Hippocampal formation (tissue), 2 donors: Measurements from ENCODE around the gene PYGO2.

Experiments used
- DNase-seq, 2 donors: peaks; one replicate each; lab custom pipeline; 2025; lab: John Stamatoyannopoulos, UW

PYGO2 gene

GRCh38 chr1:154962795-154963330 lies 1.3 kb upstream of the PYGO2 start:
- no peak for DNase-seq

- DNase-seq, result no peak
Measured at GRCh38 chr1:154962156-154962749, 671 bp upstream of the PYGO2 start.

GRCh38 chr1:154960446-154961136 lies 991 bp downstream of the PYGO2 start:
- DNase-seq, result no peak

GRCh38 chr1:154959426-154959780 lies 2.2 kb downstream of the PYGO2 start:
- no peak for DNase-seq

GRCh38 chr1:154958681-154959425 lies 2.7 kb downstream of the PYGO2 start:
- DNase-seq, result no peak

- no peak for DNase-seq
Measured at GRCh38 chr1:154958036-154958435, 3.5 kb downstream of the PYGO2 start.

- DNase-seq, result no peak
Measured at GRCh38 chr1:154957091-154957657, 4.4 kb downstream of the PYGO2 start.

- peak; percentile 15 to 43 for DNase-seq
Measured at GRCh38 chr1:154956544-154956941, 5.0 kb downstream of the PYGO2 start.

GRCh38 chr1:154955718-154956543 lies 5.7 kb downstream of the PYGO2 start, which contains the start of gene PBXIP1:
Gene PBXIP1 (minus strand): TSS chr1:154956099. CDS start chr1:154953721, 2,378 bp downstream.
- peak; percentile 86 to 88 for DNase-seq

- peak; percentile 24 to 59 for DNase-seq
Measured at GRCh38 chr1:154955039-154955717, 6.4 kb downstream of the PYGO2 start.

GRCh38 chr1:154954541-154954940 lies 7.0 kb downstream of the PYGO2 start:
- no peak for DNase-seq

- DNase-seq, result no peak
Measured at GRCh38 chr1:154953611-154954038, 8.0 kb downstream of the PYGO2 start.

- DNase-seq, result no peak
Measured at GRCh38 chr1:154952664-154953063, 8.9 kb downstream of the PYGO2 start.

GRCh38 chr1:154951901-154952657 lies 9.5 kb downstream of the PYGO2 start:
- DNase-seq, result no peak

GRCh38 chr1:154948079-154948478 lies 13.5 kb downstream of the PYGO2 start:
- no peak for DNase-seq

GRCh38 chr1:154945962-154946850 lies 15.4 kb downstream of the PYGO2 start:
- DNase-seq, result peak in 1 of 2 donors; percentile 24

- DNase-seq, result no peak
Measured at GRCh38 chr1:154945160-154945961, 16.2 kb downstream of the PYGO2 start.
